Renal pelvis (tissue), 3 donors: Measurements from ENCODE around the gene NDUFS4. TPM values are rescaled to one million over a fixed set of nuclear protein-coding genes. Genes with fewer than 3 reads are reported as not detected.

ENCODE experiments used
- polyA plus RNA-seq, 3 donors: library from polyadenylated mRNA; unstranded; fragments of 120-200 nt; gene quantifications; one replicate each; pipeline ENCODE4 v1.2.1, GENCODE V29; 2013; ENCODE audit not compliant: insufficient read length in 3 of 3

Gene NDUFS4
- polyA plus RNA-seq, 3 donors = 118 to 145 (median 124) TPM

Other genes starting within 250 kb of the NDUFS4 start
- 10 to 100 TPM; 12.1 to 35.0 (median 28.8) TPM for gene FST, start 80.0 kb upstream of the NDUFS4 start, polyA plus RNA-seq